GM12872 (cell line): ENCODE data around the gene AIG1.

ENCODE experiments used
- CTCF ChIP-seq: IDR thresholded peaks from 3 replicates; pipeline ENCODE4 v1.5.1; 2011; ENCODE audit warnings: low read depth, mild to moderate bottlenecking, low read length, moderate library complexity; ENCODE audit not compliant: insufficient read depth

The AIG1 gene

GRCh38 chr6:143325379-143326140 lies 264.9 kb downstream of the AIG1 start:
- no peak for TF ChIP-seq CTCF

- no peak for TF ChIP-seq CTCF
Measured at GRCh38 chr6:143328876-143329275, 268.2 kb downstream of the AIG1 start.

- TF ChIP-seq CTCF, result no peak
Measured at GRCh38 chr6:143329323-143329722, 268.6 kb downstream of the AIG1 start.

GRCh38 chr6:143331362-143331761 lies 270.7 kb downstream of the AIG1 start:
- TF ChIP-seq CTCF, result no peak

- TF ChIP-seq CTCF, result no peak
Measured at GRCh38 chr6:143332153-143332845, 271.6 kb downstream of the AIG1 start.

- TF ChIP-seq CTCF, result no peak
Measured at GRCh38 chr6:143333081-143333480, 272.4 kb downstream of the AIG1 start.

- no peak for TF ChIP-seq CTCF
Measured at GRCh38 chr6:143333749-143334520, 273.2 kb downstream of the AIG1 start.
